Esophagus squamous epithelium (tissue), 5 donors: ENCODE data around the gene NOXA1. TPM values are rescaled to one million over a fixed set of nuclear protein-coding genes. Genes with fewer than 3 reads are reported as not detected.

ENCODE experiments used
- DNase-seq: peaks from one replicate; lab custom pipeline; 2025; lab: John Stamatoyannopoulos, UW
- H3K27ac ChIP-seq, 4 donors: fragments of 200-600 bp; sonication (generic); one replicate each; pipeline ENCODE4 v1.5.1; 2016 to 2019; ENCODE audit warnings: mild to moderate bottlenecking in 1 of 4
- H3K27me3 ChIP-seq, 4 donors: fragments of 200-600 bp; sonication (generic); 1 replicate in 3 of 4; 2 replicates in 1 of 4; pipeline versions ENCODE4 v1.5.1 to v1.6.0; 2017 to 2021; ENCODE audit warnings: antibody characterized with exemption in 1 of 4
- H3K36me3 ChIP-seq, 3 donors: fragments of 200-600 bp; sonication (generic); one replicate each; pipeline ENCODE4 v1.5.1; 2016 to 2019
- H3K4me1 ChIP-seq, 3 donors: fragments of 200-600 bp; sonication (generic); one replicate each; pipeline ENCODE4 v1.5.1; 2017 to 2019
- H3K4me3 ChIP-seq, 4 donors: fragments of 200-600 bp; sonication (generic); 1 replicate in 3 of 4; 2 replicates in 1 of 4; pipeline ENCODE4 v1.5.1; 2016 to 2019; ENCODE audit warnings: mild to moderate bottlenecking in 2 of 4, moderate library complexity in 1 of 4
- H3K9me3 ChIP-seq, 3 donors: fragments of 200-600 bp; sonication (generic); one replicate each; pipeline ENCODE4 v1.5.1; 2016 to 2019
- POLR2A ChIP-seq, 4 donors: fragments of 450-650 bp; IDR thresholded peaks; one replicate each; pipeline ENCODE4 v1.6.1; 2017; ENCODE audit warnings: antibody characterized with exemption in 4 of 4, mild to moderate bottlenecking in 4 of 4, moderate library complexity in 3 of 4
- whole genome bisulfite sequencing, 2 donors: methylation state at CpG; one replicate each; pipeline ENCODE4 v1.1.5; 2018; 5-methylcytosine and 5-hydroxymethylcytosine counted together
- intact Hi-C: fragments of 100-400 bp; cut with DNase I; formaldehyde crosslinking; loops from one replicate; pipeline ENCODE4 v1.15.0; 2022
- total RNA-seq, 4 donors: library from RNA; depleted of rRNA; stranded (reverse); fragments of >200 nt; gene quantifications; one replicate each; pipeline ENCODE4 v1.1.0, GENCODE V29; 2016
- TF ChIP-seq, protein P1 (sequence below), 6 experiments: fragments of 450-650 bp in 4 of 6; fragments of 200-600 bp in 2 of 6; sonication (generic) in 2 of 6; IDR thresholded peaks; one replicate each; pipeline ENCODE4 v1.5.1; 2016 to 2019; ENCODE audit warnings: antibody characterized with exemption in 6 of 6, mild to moderate bottlenecking in 4 of 6, moderate library complexity in 4 of 6
- donor health status: DM: yes; HTN: yes; CAD: no.

Gene NOXA1
- total RNA-seq, 4 donors from 2014 or later: 2.1 to 7.4 (median 4.8) TPM

DNA sequence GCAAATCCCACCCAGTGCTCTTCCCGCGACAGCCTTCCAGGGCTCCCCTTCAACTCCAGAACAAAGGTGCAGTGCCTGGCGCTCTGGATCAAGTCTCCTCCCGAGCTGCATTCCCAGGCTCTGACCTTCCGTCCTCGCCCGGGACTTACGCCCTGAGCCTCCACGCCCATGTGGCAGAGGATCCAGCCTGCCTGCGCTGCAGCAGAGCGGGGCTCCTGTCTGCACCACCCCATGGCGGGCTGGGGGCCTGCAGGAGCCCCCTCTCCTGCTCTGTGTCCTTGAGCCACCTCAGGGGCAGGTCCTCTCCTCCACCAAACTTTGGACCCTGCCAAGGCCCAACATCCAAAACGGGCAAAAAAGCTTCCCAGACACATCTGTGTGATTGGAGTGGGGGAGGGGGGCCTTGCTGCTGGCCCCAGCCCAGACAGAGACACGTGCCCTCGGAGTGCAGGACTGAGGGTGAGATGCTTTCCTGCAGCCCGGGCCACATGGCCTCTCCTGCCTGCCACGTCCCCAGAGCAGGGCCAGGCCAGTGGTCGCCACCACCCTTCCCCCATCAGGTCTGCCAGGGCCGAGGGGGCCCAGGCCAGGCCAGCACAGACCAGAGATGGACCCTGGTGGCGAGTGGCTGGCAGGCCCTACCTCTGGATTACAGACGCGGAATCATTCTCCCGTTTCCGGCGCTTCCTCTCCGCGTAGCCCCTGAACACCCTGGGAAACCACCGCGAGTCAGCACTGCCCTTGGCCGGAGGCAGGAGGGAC, 31.6 kb downstream of the NOXA1 start:
- Histone ChIP-seq H3K4me1 (peaks cover 27 to 62% (median 38%) of the 10 kb centered on the region in 3 donors), H3K9me3 (no peaks in the 10 kb centered on the region), H3K36me3 (peaks cover 0 to 31% (median 5%) of the 10 kb centered on the region in 3 donors), H3K27ac (peak overlapping the region; percentile 75 to 88 (median 86)), H3K27me3 (no peaks in the 10 kb centered on the region), H3K4me3 (peak overlapping the region; percentile 28 to 70 (median 55))
- TF ChIP-seq, protein P1, sequence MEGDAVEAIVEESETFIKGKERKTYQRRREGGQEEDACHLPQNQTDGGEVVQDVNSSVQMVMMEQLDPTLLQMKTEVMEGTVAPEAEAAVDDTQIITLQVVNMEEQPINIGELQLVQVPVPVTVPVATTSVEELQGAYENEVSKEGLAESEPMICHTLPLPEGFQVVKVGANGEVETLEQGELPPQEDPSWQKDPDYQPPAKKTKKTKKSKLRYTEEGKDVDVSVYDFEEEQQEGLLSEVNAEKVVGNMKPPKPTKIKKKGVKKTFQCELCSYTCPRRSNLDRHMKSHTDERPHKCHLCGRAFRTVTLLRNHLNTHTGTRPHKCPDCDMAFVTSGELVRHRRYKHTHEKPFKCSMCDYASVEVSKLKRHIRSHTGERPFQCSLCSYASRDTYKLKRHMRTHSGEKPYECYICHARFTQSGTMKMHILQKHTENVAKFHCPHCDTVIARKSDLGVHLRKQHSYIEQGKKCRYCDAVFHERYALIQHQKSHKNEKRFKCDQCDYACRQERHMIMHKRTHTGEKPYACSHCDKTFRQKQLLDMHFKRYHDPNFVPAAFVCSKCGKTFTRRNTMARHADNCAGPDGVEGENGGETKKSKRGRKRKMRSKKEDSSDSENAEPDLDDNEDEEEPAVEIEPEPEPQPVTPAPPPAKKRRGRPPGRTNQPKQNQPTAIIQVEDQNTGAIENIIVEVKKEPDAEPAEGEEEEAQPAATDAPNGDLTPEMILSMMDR (IDR thresholded peaks at IDR 0.05): no peak
- TF ChIP-seq POLR2A (IDR thresholded peaks at IDR 0.05): peak in 1 of 4 donors; percentile 3
- 33 to 62% methylated on average over 7 to 14 of the region's 30 CpGs for WGBS, 2 donors
- intact Hi-C loops: no loop called here
- DNase-seq: no peak

DNA sequence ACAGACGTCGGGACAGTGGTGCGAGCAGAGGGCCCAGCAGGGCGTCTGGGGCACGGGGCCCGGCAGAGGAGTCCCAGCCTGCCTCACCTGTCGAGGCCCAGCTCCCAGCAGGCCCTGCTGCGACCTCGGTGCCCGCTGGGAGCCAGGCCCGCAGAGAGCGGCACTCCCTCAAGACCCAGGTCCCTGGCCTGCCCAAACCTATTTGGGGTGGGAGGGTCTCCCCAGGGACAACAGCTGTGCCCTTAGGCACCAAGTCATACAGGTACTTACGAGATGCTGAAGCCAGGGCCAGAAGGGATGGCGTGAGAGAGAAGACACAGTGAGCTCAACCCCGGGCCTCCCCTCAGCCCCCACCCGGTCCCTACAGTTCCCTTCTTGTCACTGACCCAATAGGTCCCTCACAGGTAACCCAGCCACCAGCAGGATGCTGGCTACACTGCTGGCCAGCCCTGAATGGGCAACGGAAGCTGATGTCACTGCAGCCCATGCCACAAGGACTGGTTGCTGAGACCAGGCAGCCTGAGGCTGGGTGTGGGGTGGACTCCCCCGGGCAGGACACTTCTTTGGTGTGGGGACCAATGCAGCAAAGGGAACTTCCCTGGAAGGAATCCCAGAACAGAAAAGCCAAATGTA, 32.3 kb downstream of the NOXA1 start:
- H3K36me3 ChIP-seq: peaks cover 0 to 27% (median 5%) of the 10 kb centered on the region in 3 donors
- H3K4me3 ChIP-seq: no peak overlapping the region
- WGBS, 2 donors: 70 to 96% methylated on average over 4 to 11 of the region's 18 CpGs
- no peaks in the 10 kb centered on the region for H3K9me3 ChIP-seq
- peak overlapping the region in 3 of 4 donors; percentile 86 to 88 (median 87) for H3K27ac ChIP-seq
- no peak for DNase-seq
- H3K4me1 ChIP-seq: peaks cover 32 to 69% (median 39%) of the 10 kb centered on the region in 3 donors
- intact Hi-C loops: no loop called here
- no peak for TF ChIP-seq POLR2A (IDR thresholded peaks at IDR 0.05)
- TF ChIP-seq, protein P1 (IDR thresholded peaks at IDR 0.05): no peak
- no peaks in the 10 kb centered on the region for H3K27me3 ChIP-seq

DNA sequence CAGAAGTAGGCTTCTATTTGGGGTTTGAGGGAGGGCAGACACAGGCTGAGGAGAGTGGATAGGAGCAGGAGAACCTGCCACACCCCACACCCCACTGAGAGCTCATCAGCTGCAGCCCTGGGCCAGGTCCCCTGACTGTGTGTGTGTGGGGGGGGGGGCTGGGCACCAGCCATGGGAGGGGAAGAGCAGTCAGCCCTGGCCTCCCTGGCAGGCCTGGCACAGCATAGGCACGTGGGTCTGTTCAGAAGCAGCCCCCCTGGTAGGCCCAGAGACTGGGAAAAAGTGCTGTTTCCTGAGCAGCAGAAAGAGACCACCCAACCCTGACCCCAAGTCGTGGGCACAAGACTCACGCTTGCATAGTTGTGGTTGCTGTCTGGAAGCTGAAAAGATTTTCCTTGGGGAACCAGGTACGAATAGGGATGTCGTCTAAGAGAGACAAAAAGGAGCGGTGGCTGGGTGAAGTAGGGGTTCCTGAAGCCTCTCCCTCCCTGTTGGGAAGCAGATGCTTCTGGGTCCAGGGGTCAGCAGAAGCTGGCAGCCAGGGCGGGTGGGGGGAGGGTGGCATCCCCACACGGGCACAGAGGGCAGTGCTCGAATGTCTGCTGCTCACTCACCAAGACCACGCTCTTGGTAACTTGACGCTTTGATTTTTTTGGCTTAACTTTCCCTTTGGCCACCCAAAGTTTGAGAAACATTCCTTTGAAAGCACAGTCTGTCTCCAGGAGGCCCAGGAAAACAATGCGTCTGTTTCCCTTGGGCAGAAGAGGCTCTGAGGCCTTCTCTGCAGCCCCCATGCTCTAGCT, 33.1 kb downstream of the NOXA1 start:
- WGBS, 2 donors: 81 to 91% methylated on average over 9 to 11 of the region's 12 CpGs
- H3K4me3 ChIP-seq: no peak overlapping the region
- H3K36me3 ChIP-seq: peaks cover 0 to 27% (median 5%) of the 10 kb centered on the region in 3 donors
- H3K9me3 ChIP-seq: no peaks in the 10 kb centered on the region
- intact Hi-C loops: no loop called here
- H3K27ac ChIP-seq: peak overlapping the region in 1 of 4 donors; percentile 3
- TF ChIP-seq POLR2A (IDR thresholded peaks at IDR 0.05): no peak
- TF ChIP-seq, protein P1 (IDR thresholded peaks at IDR 0.05): no peak
- peaks cover 32 to 77% (median 39%) of the 10 kb centered on the region in 3 donors for H3K4me1 ChIP-seq
- no peaks in the 10 kb centered on the region for H3K27me3 ChIP-seq
- no peak for DNase-seq

DNA sequence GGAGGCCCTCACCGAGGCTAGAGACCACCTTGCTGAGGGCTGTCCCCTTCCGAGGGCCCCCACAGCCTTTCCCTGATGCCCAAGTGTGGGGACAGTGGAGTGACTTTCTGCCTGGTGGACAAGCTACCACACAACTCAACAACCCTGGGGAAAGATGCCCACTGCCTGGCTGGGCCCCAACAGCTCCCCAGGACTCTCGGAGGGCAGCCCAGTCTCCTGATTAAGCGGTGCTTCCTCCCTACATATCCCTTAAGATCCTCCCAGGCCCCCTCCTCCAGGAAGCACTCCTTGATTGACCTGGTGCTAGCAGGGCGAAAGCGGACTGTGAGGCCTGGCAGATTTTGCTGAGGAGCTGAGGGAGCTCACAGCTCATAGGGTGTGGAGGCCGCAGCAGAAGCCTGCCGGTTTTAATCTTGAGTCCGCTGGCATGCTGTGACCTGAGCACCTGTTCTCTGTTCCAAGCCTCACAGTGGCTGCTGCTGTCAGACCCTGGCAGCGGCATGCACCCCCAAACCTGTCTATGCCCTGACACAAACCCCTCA, 33.7 kb downstream of the NOXA1 start:
- H3K27ac ChIP-seq: peak overlapping the region in 2 of 4 donors; percentile 3 to 23
- intact Hi-C loops: no loop called here
- 100% methylated on average over 2 of the region's 10 CpGs for WGBS, 2 donors
- no peak for TF ChIP-seq POLR2A (IDR thresholded peaks at IDR 0.05)
- TF ChIP-seq, protein P1 (IDR thresholded peaks at IDR 0.05): no peak
- no peaks in the 10 kb centered on the region for H3K27me3 ChIP-seq
- H3K36me3 ChIP-seq: peaks cover 0 to 27% (median 5%) of the 10 kb centered on the region in 3 donors
- H3K4me3 ChIP-seq: no peak overlapping the region
- peaks cover 35 to 84% (median 39%) of the 10 kb centered on the region in 3 donors for H3K4me1 ChIP-seq
- no peak for DNase-seq
- H3K9me3 ChIP-seq: no peaks in the 10 kb centered on the region
